Hematopoietic multipotent progenitor cell treated with erythropoietin and hydrocortisone succinate and interleukin-3 and kit ligand, for 8 days (in vitro differentiated cells): Measurements from ENCODE around the gene ECEL1.
A peak's percentile ranks its signal among the peaks of the same experiment; 100 is the strongest.
"Not testable (repeated sequence)": the region's sequence is repeated elsewhere in the genome, so short reads cannot be mapped to it uniquely, and the experiment has no call there.

ENCODE experiments used
- DNase-seq: peaks from one replicate; pipeline ENCODE4 v3.0.0-alpha.2; 2015

ECEL1 gene

GRCh38 chr2:232458051-232458660, 29.5 kb downstream of the ECEL1 start:
- no peak for DNase-seq

- no peak for DNase-seq
These were observed 30.3 kb downstream of the ECEL1 start for GRCh38 chr2:232457121-232458011.

GRCh38 chr2:232456296-232457120, 31.1 kb downstream of the ECEL1 start:
- DNase-seq, result no peak

- DNase-seq, result no peak
These were observed 32.0 kb downstream of the ECEL1 start, which contains the start of gene ALPI for GRCh38 chr2:232455426-232456255. TSS of gene ALPI (plus strand) at chr2:232456153. CDS start at chr2:232456200, 47 bp downstream.

- DNase-seq, result no peak
These were observed 33.0 kb downstream of the ECEL1 start for GRCh38 chr2:232454630-232455029.

GRCh38 chr2:232451645-232452044, 36.0 kb downstream of the ECEL1 start:
- DNase-seq, result not testable (repeated sequence)

GRCh38 chr2:232449964-232450363, 37.7 kb downstream of the ECEL1 start:
- no peak for DNase-seq

GRCh38 chr2:232448304-232448690, 39.3 kb downstream of the ECEL1 start:
- no peak for DNase-seq

GRCh38 chr2:232447638-232448303, 39.9 kb downstream of the ECEL1 start:
- no peak for DNase-seq

GRCh38 chr2:232447091-232447620, 40.5 kb downstream of the ECEL1 start:
- no peak for DNase-seq

GRCh38 chr2:232446266-232446777, 41.3 kb downstream of the ECEL1 start:
- not testable (repeated sequence) for DNase-seq

- DNase-seq, result not testable (repeated sequence)
These were observed 42.3 kb downstream of the ECEL1 start for GRCh38 chr2:232445149-232445885.

- DNase-seq, result peak; percentile 70
These were observed 43.1 kb downstream of the ECEL1 start for GRCh38 chr2:232444409-232445148.

- DNase-seq, result not testable (repeated sequence)
These were observed 43.8 kb downstream of the ECEL1 start for GRCh38 chr2:232443669-232444408.

- DNase-seq, result not testable (repeated sequence)
These were observed 44.6 kb downstream of the ECEL1 start for GRCh38 chr2:232443047-232443446.

- DNase-seq, result not testable (repeated sequence)
These were observed 45.2 kb downstream of the ECEL1 start for GRCh38 chr2:232442431-232442830.

- DNase-seq, result not testable (repeated sequence)
These were observed 45.7 kb downstream of the ECEL1 start for GRCh38 chr2:232441922-232442321.

GRCh38 chr2:232441147-232441651, 46.4 kb downstream of the ECEL1 start:
- no peak for DNase-seq
